Breast epithelium (tissue), 4 donors: ENCODE measurements around the gene BSND. TPM values are rescaled to one million over a fixed set of nuclear protein-coding genes. Genes with fewer than 3 reads are reported as not detected.

Experiments
- DNase-seq, 2 donors: peaks; one replicate each; pipeline ENCODE4 v3.0.0-alpha.2; 2019; ENCODE audit warnings: low spot score in 2 of 2
- H3K27ac ChIP-seq, 2 donors: fragments of 200-600 bp; sonication (generic) in 1 of 2; one replicate each; pipeline ENCODE4 v1.5.1; 2016 to 2019; ENCODE audit warnings: mild to moderate bottlenecking in 1 of 2
- H3K27me3 ChIP-seq, 2 donors: fragments of 200-600 bp; sonication (generic) in 1 of 2; one replicate each; pipeline versions ENCODE4 v1.5.1 to v1.6.0; 2017 to 2019; ENCODE audit warnings: control low read depth in 1 of 2, mild to moderate bottlenecking in 1 of 2
- H3K36me3 ChIP-seq: fragments of 200-600 bp; one replicate; pipeline ENCODE4 v1.5.1; 2019
- H3K4me1 ChIP-seq, 2 donors: fragments of 200-600 bp; sonication (generic); one replicate each; pipeline ENCODE4 v1.5.1; 2016 to 2019; ENCODE audit warnings: control low read depth in 1 of 2
- H3K4me3 ChIP-seq, 3 donors: fragments of 200-600 bp; sonication (generic); 1 replicate in 2 of 3; 2 replicates in 1 of 3; pipeline ENCODE4 v1.5.1; 2016 to 2019; ENCODE audit warnings: mild to moderate bottlenecking in 3 of 3, moderate library complexity in 2 of 3
- H3K9me3 ChIP-seq, 2 donors: fragments of 200-600 bp; sonication (generic) in 1 of 2; one replicate each; pipeline ENCODE4 v1.5.1; 2016 to 2019; ENCODE audit warnings: control low read depth in 1 of 2
- POLR2A ChIP-seq: fragments of 450-650 bp; IDR thresholded peaks from one replicate; pipeline ENCODE4 v1.6.1; 2016; ENCODE audit warnings: antibody characterized with exemption, mild to moderate bottlenecking, moderate library complexity
- POLR2AphosphoS5 ChIP-seq, 3 donors: sonication (generic); formaldehyde crosslinking; IDR thresholded peaks; one replicate each; pipeline ENCODE4 v1.6.1; 2017; ENCODE audit warnings: antibody characterized with exemption in 3 of 3
- intact Hi-C: fragments of 100-400 bp; cut with DNase I; formaldehyde crosslinking; loops from one replicate; pipeline ENCODE4 v1.15.1; 2023; ENCODE audit warnings: low total_unique reads
- total RNA-seq, 3 donors: library from RNA; depleted of rRNA; stranded (reverse); fragments of >200 nt; gene quantifications; one replicate each; pipeline ENCODE4 v1.1.0, GENCODE V29; 2016
- TF ChIP-seq, protein P1 (sequence below), 3 donors: fragments of 450-650 bp; IDR thresholded peaks; one replicate each; pipeline ENCODE4 v1.5.1; 2016 to 2017; ENCODE audit warnings: antibody characterized with exemption in 3 of 3, mild to moderate bottlenecking in 3 of 3, moderate library complexity in 3 of 3

Gene BSND
- total RNA-seq, 3 donors from 2014 or later: under 0.01 to 0.15 TPM; not detected in 1

GRCh38 chr1:54982739-54983138, 16.0 kb upstream of the BSND start:
- intact Hi-C loops: no loop called here
- no peaks in the 10 kb centered on the region for H3K9me3 ChIP-seq
- H3K27me3 ChIP-seq: peaks cover 0 to 12% of the 10 kb centered on the region in 2 donors
- peak in 1 of 2 donors; percentile 16 for DNase-seq
- no peak overlapping the region for H3K27ac ChIP-seq
- no peaks in the 10 kb centered on the region for H3K4me1 ChIP-seq
- H3K4me3 ChIP-seq: no peak overlapping the region
- TF ChIP-seq, protein P1, sequence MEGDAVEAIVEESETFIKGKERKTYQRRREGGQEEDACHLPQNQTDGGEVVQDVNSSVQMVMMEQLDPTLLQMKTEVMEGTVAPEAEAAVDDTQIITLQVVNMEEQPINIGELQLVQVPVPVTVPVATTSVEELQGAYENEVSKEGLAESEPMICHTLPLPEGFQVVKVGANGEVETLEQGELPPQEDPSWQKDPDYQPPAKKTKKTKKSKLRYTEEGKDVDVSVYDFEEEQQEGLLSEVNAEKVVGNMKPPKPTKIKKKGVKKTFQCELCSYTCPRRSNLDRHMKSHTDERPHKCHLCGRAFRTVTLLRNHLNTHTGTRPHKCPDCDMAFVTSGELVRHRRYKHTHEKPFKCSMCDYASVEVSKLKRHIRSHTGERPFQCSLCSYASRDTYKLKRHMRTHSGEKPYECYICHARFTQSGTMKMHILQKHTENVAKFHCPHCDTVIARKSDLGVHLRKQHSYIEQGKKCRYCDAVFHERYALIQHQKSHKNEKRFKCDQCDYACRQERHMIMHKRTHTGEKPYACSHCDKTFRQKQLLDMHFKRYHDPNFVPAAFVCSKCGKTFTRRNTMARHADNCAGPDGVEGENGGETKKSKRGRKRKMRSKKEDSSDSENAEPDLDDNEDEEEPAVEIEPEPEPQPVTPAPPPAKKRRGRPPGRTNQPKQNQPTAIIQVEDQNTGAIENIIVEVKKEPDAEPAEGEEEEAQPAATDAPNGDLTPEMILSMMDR (IDR thresholded peaks at IDR 0.05): no peak
- TF ChIP-seq POLR2A (no peak), POLR2AphosphoS5 (IDR thresholded peaks at IDR 0.05) (no peak)
- no peaks in the 10 kb centered on the region for H3K36me3 ChIP-seq

- intact Hi-C loops: no loop called here
- DNase-seq: no peak
- H3K27me3 ChIP-seq: peaks cover 0 to 12% of the 10 kb centered on the region in 2 donors
- no peaks in the 10 kb centered on the region for H3K36me3 ChIP-seq
- no peaks in the 10 kb centered on the region for H3K9me3 ChIP-seq
- no peaks in the 10 kb centered on the region for H3K4me1 ChIP-seq
- H3K4me3 ChIP-seq: no peak overlapping the region
- no peak for TF ChIP-seq POLR2A
- TF ChIP-seq, protein P1 (IDR thresholded peaks at IDR 0.05): no peak
- TF ChIP-seq POLR2AphosphoS5 (IDR thresholded peaks at IDR 0.05): no peak
- no peak overlapping the region for H3K27ac ChIP-seq
These were observed 14.4 kb upstream of the BSND start for GRCh38 chr1:54984131-54984842.

DNA sequence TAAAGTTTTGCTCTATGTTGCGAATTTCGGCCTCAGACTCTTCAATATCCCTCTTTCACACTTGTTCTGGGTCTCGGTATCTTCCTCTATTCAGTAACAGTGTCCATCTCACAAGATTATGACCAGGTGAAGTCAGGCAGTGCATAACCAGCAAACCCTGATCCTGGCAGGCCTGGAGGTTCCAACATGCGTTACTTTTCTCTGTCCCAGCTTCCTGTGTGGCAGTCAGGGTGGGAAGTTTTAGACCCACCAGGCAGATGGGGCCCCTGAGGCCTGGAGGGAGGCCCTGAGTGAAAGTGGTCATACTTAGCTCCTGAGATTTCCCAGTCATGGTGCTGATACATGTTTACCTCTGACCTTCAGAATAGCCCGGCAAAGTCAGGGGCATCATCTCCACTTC, 13.2 kb upstream of the BSND start:
- Histone ChIP-seq H3K4me3 (no peak overlapping the region), H3K36me3 (no peaks in the 10 kb centered on the region), H3K9me3 (no peaks in the 10 kb centered on the region), H3K4me1 (no peaks in the 10 kb centered on the region), H3K27ac (no peak overlapping the region), H3K27me3 (peaks cover 0 to 5% of the 10 kb centered on the region in 2 donors)
- TF ChIP-seq, protein P1 (IDR thresholded peaks at IDR 0.05): no peak
- TF ChIP-seq POLR2AphosphoS5 (IDR thresholded peaks at IDR 0.05): no peak
- DNase-seq: no peak
- intact Hi-C loops: no loop called here

DNA sequence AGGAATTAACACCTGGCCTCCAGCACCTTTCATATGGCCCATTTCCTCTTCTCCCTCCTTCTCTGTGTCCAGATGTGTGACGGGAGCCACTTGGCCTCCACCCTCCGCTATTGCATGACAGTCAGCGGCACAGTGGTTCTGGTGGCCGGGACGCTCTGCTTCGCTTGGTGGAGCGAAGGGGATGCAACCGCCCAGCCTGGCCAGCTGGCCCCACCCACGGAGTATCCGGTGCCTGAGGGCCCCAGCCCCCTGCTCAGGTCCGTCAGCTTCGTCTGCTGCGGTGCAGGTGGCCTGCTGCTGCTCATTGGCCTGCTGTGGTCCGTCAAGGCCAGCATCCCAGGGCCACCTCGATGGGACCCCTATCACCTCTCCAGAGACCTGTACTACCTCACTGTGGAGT, 12.7 kb upstream of the BSND start:
- peaks cover 0 to under 1% of the 10 kb centered on the region in 2 donors for H3K27me3 ChIP-seq
- no peaks in the 10 kb centered on the region for H3K36me3 ChIP-seq
- no peak overlapping the region for H3K27ac ChIP-seq
- TF ChIP-seq POLR2AphosphoS5 (IDR thresholded peaks at IDR 0.05): no peak
- TF ChIP-seq POLR2A: no peak
- TF ChIP-seq, protein P1 (IDR thresholded peaks at IDR 0.05): no peak
- H3K9me3 ChIP-seq: no peaks in the 10 kb centered on the region
- intact Hi-C loops: no loop called here
- no peak for DNase-seq
- H3K4me3 ChIP-seq: no peak overlapping the region
- H3K4me1 ChIP-seq: no peaks in the 10 kb centered on the region

DNA sequence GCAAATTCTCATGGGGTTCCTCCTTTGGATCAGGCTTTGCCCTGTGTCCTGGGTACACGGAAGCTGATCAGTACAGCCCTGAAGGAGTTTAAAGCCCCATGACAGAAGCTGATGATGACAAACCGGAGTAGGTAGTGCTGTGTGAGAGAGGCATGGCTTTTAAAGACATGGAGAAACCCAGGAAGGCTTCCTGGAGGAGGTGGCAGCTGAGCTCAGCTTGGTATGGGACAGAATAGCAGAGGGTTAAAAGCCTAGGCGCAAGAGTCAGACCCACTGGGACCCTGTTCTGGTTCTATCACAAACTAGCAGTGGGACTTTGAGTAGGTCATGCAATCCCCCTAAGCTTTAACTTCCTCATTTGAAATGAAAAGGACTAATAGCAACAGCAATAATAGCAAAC, 12.2 kb upstream of the BSND start:
- TF ChIP-seq POLR2A: no peak
- TF ChIP-seq POLR2AphosphoS5 (IDR thresholded peaks at IDR 0.05): no peak
- TF ChIP-seq, protein P1 (IDR thresholded peaks at IDR 0.05): no peak
- Histone ChIP-seq H3K4me3 (no peak overlapping the region), H3K27ac (no peak overlapping the region), H3K9me3 (no peaks in the 10 kb centered on the region), H3K36me3 (no peaks in the 10 kb centered on the region), H3K4me1 (no peaks in the 10 kb centered on the region), H3K27me3 (no peaks in the 10 kb centered on the region)
- intact Hi-C loops: no loop called here
- no peak for DNase-seq
